Measurements from ENCODE around the gene SRRM5.
"Not testable (repeated sequence)": the region's sequence is repeated elsewhere in the genome, so short reads cannot be mapped to it uniquely, and the experiment has no call there.

SRRM5 gene

GRCh38 chr19:43642531-43642930 is 30.6 kb downstream of the SRRM5 start:
- Histone ChIP-seq H2BK120ac (ENCODE audit: low read depth, low read length) (no peak overlapping the region), H4K8ac (ENCODE audit: low read depth, low read length) (no peak overlapping the region), H3K4ac (ENCODE audit: low read depth, low read length) (no peak overlapping the region), H2BK15ac (replicated peaks; ENCODE audit: low read depth) (no peak overlapping the region), H2AK5ac (ENCODE audit: low read length) (no peak overlapping the region), H2BK5ac (ENCODE audit: low read length) (no peak overlapping the region), H3K9ac (ENCODE audit: low read length) (no peak overlapping the region), H3K27me3 (ENCODE audit: insufficient read depth, low read length, poor library complexity) (peaks cover 8% of the 10 kb centered on the region), H3K4me1 (ENCODE audit: control insufficient read depth, low read depth, low read length) (no peaks in the 10 kb centered on the region), H3K79me1 (ENCODE audit: low read length) (no peaks in the 10 kb centered on the region), H3K4me2 (ENCODE audit: low read length) (no peak overlapping the region), H3K18ac (ENCODE audit: low read length) (no peak overlapping the region), H3K36me3 (ENCODE audit: control insufficient read depth, insufficient read depth, low read length) (no peaks in the 10 kb centered on the region), H4K5ac (ENCODE audit: low read length) (no peak overlapping the region), H3K79me2 (ENCODE audit: control insufficient read depth, insufficient read depth, low read length) (no peaks in the 10 kb centered on the region), H3K27ac (ENCODE audit: low read depth, low read length) (no peak overlapping the region), H3K56ac (ENCODE audit: low read length) (no peak overlapping the region), H3K4me3 (ENCODE audit: low read length) (no peak overlapping the region), H3K23ac (ENCODE audit: low read length) (no peak overlapping the region)
- no CpG with 5 or more reads among the region's 4 CpGs for WGBS (ENCODE audit: extremely low coverage, insufficient coverage, low lambda C conversion rate)
- DNase-seq: no peak

- H3K56ac ChIP-seq (ENCODE audit: low read length): no peak overlapping the region
- no peak overlapping the region for H4K5ac ChIP-seq (ENCODE audit: low read length)
- no peak overlapping the region for H3K4me3 ChIP-seq (ENCODE audit: low read length)
- no peak overlapping the region for H3K18ac ChIP-seq (ENCODE audit: low read length)
- no peak overlapping the region for H2AK5ac ChIP-seq (ENCODE audit: low read length)
- H2BK5ac ChIP-seq (ENCODE audit: low read length): no peak overlapping the region
- DNase-seq: no peak
- H3K79me2 ChIP-seq (ENCODE audit: control insufficient read depth, insufficient read depth, low read length): no peaks in the 10 kb centered on the region
- H3K4me2 ChIP-seq (ENCODE audit: low read length): no peak overlapping the region
- H3K4me1 ChIP-seq (ENCODE audit: control insufficient read depth, low read depth, low read length): no peaks in the 10 kb centered on the region
- peaks cover 7% of the 10 kb centered on the region for H3K27me3 ChIP-seq (ENCODE audit: insufficient read depth, low read length, poor library complexity)
- no peak overlapping the region for H3K27ac ChIP-seq (ENCODE audit: low read depth, low read length)
- H3K36me3 ChIP-seq (ENCODE audit: control insufficient read depth, insufficient read depth, low read length): no peaks in the 10 kb centered on the region
- H3K4ac ChIP-seq (ENCODE audit: low read depth, low read length): no peak overlapping the region
- H4K8ac ChIP-seq (ENCODE audit: low read depth, low read length): no peak overlapping the region
- no peak overlapping the region for H3K23ac ChIP-seq (ENCODE audit: low read length)
- H3K9ac ChIP-seq (ENCODE audit: low read length): no peak overlapping the region
- no peak overlapping the region for H2BK15ac ChIP-seq (replicated peaks; ENCODE audit: low read depth)
- H3K79me1 ChIP-seq (ENCODE audit: low read length): no peaks in the 10 kb centered on the region
- no CpG with 5 or more reads among the region's 3 CpGs for WGBS (ENCODE audit: extremely low coverage, insufficient coverage, low lambda C conversion rate)
- no peak overlapping the region for H2BK120ac ChIP-seq (ENCODE audit: low read depth, low read length)
Observed at GRCh38 chr19:43643326-43643725, 31.4 kb downstream of the SRRM5 start.

DNA sequence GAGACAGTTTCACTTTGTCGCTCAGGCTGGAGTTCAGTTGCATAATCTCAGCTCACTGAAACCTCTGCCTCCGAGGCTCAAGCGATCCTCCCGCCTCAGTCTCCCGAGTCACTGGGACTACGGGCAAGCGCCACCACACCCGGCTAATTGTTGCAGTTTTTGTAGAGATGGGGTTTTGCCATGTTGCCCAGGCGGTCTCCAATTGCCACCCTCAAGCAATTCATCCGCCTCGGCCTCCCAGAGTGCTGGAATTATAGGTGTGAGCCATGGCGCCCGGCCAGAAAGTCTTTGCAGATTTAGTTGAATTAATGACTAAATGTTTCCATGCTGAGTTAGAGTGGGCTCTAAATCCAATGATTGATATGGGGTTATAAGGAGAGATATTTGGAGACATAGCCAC is 32.3 kb downstream of the SRRM5 start:
- no peak overlapping the region for H2BK120ac ChIP-seq (ENCODE audit: low read depth, low read length)

GRCh38 chr19:43648633-43649032 is 36.7 kb downstream of the SRRM5 start:
- WGBS (ENCODE audit: extremely low coverage, insufficient coverage, low lambda C conversion rate): no CpG with 5 or more reads among the region's 6 CpGs

More for the DNA sequence above, 32.3 kb downstream of the SRRM5 start:
- Histone ChIP-seq H3K79me2 (ENCODE audit: control insufficient read depth, insufficient read depth, low read length) (no peaks in the 10 kb centered on the region), H3K4ac (ENCODE audit: low read depth, low read length) (no peak overlapping the region), H3K23ac (ENCODE audit: low read length) (no peak overlapping the region), H3K4me2 (ENCODE audit: low read length) (no peak overlapping the region), H4K8ac (ENCODE audit: low read depth, low read length) (no peak overlapping the region), H3K9ac (ENCODE audit: low read length) (no peak overlapping the region), H3K27ac (ENCODE audit: low read depth, low read length) (no peak overlapping the region), H2AK5ac (ENCODE audit: low read length) (no peak overlapping the region), H2BK15ac (replicated peaks; ENCODE audit: low read depth) (no peak overlapping the region), H3K18ac (ENCODE audit: low read length) (no peak overlapping the region), H3K56ac (ENCODE audit: low read length) (no peak overlapping the region), H3K27me3 (ENCODE audit: insufficient read depth, low read length, poor library complexity) (no peaks in the 10 kb centered on the region), H3K4me3 (ENCODE audit: low read length) (no peak overlapping the region), H2BK5ac (ENCODE audit: low read length) (no peak overlapping the region), H4K5ac (ENCODE audit: low read length) (no peak overlapping the region), H3K36me3 (ENCODE audit: control insufficient read depth, insufficient read depth, low read length) (peaks cover 2% of the 10 kb centered on the region), H3K79me1 (ENCODE audit: low read length) (no peaks in the 10 kb centered on the region), H3K4me1 (ENCODE audit: control insufficient read depth, low read depth, low read length) (no peaks in the 10 kb centered on the region)
- WGBS (ENCODE audit: extremely low coverage, insufficient coverage, low lambda C conversion rate): no CpG with 5 or more reads among the region's 13 CpGs
- no peak for DNase-seq

GRCh38 chr19:43649514-43649913 is 37.6 kb downstream of the SRRM5 start:
- no peak overlapping the region for H3K56ac ChIP-seq (ENCODE audit: low read length)
- peaks cover 2% of the 10 kb centered on the region for H3K36me3 ChIP-seq (ENCODE audit: control insufficient read depth, insufficient read depth, low read length)
- H3K79me2 ChIP-seq (ENCODE audit: control insufficient read depth, insufficient read depth, low read length): no peaks in the 10 kb centered on the region
- H3K4me3 ChIP-seq (ENCODE audit: low read length): no peak overlapping the region
- H3K9ac ChIP-seq (ENCODE audit: low read length): no peak overlapping the region
- H3K18ac ChIP-seq (ENCODE audit: low read length): no peak overlapping the region
- no CpG with 5 or more reads among the region's 2 CpGs for WGBS (ENCODE audit: extremely low coverage, insufficient coverage, low lambda C conversion rate)
- DNase-seq: no peak
- no peak overlapping the region for H3K4ac ChIP-seq (ENCODE audit: low read depth, low read length)
- no peak overlapping the region for H3K4me2 ChIP-seq (ENCODE audit: low read length)
- H3K23ac ChIP-seq (ENCODE audit: low read length): no peak overlapping the region
- no peaks in the 10 kb centered on the region for H3K4me1 ChIP-seq (ENCODE audit: control insufficient read depth, low read depth, low read length)
- H3K27me3 ChIP-seq (ENCODE audit: insufficient read depth, low read length, poor library complexity): no peaks in the 10 kb centered on the region
- no peak overlapping the region for H4K8ac ChIP-seq (ENCODE audit: low read depth, low read length)
- H3K27ac ChIP-seq (ENCODE audit: low read depth, low read length): no peak overlapping the region
- no peak overlapping the region for H4K5ac ChIP-seq (ENCODE audit: low read length)
- H2AK5ac ChIP-seq (ENCODE audit: low read length): no peak overlapping the region
- H2BK120ac ChIP-seq (ENCODE audit: low read depth, low read length): no peak overlapping the region
- H2BK5ac ChIP-seq (ENCODE audit: low read length): no peak overlapping the region
- no peaks in the 10 kb centered on the region for H3K79me1 ChIP-seq (ENCODE audit: low read length)
- no peak overlapping the region for H2BK15ac ChIP-seq (replicated peaks; ENCODE audit: low read depth)

More at GRCh38 chr19:43648633-43649032, 36.7 kb downstream of the SRRM5 start:
- no peak overlapping the region for H4K8ac ChIP-seq (ENCODE audit: low read depth, low read length)
- no peaks in the 10 kb centered on the region for H3K27me3 ChIP-seq (ENCODE audit: insufficient read depth, low read length, poor library complexity)
- no peak overlapping the region for H4K5ac ChIP-seq (ENCODE audit: low read length)
- H2AK5ac ChIP-seq (ENCODE audit: low read length): no peak overlapping the region
- H3K79me2 ChIP-seq (ENCODE audit: control insufficient read depth, insufficient read depth, low read length): no peaks in the 10 kb centered on the region
- no peak overlapping the region for H3K18ac ChIP-seq (ENCODE audit: low read length)
- no peak overlapping the region for H3K4me3 ChIP-seq (ENCODE audit: low read length)
- no peak for DNase-seq
- no peak overlapping the region for H2BK5ac ChIP-seq (ENCODE audit: low read length)
- H3K79me1 ChIP-seq (ENCODE audit: low read length): no peaks in the 10 kb centered on the region
- peaks cover 2% of the 10 kb centered on the region for H3K36me3 ChIP-seq (ENCODE audit: control insufficient read depth, insufficient read depth, low read length)
- no peak overlapping the region for H3K4ac ChIP-seq (ENCODE audit: low read depth, low read length)
- no peak overlapping the region for H3K27ac ChIP-seq (ENCODE audit: low read depth, low read length)
- no peak overlapping the region for H2BK120ac ChIP-seq (ENCODE audit: low read depth, low read length)
- no peaks in the 10 kb centered on the region for H3K4me1 ChIP-seq (ENCODE audit: control insufficient read depth, low read depth, low read length)
- no peak overlapping the region for H3K9ac ChIP-seq (ENCODE audit: low read length)
- H2BK15ac ChIP-seq (replicated peaks; ENCODE audit: low read depth): no peak overlapping the region
- no peak overlapping the region for H3K23ac ChIP-seq (ENCODE audit: low read length)
- no peak overlapping the region for H3K56ac ChIP-seq (ENCODE audit: low read length)
- H3K4me2 ChIP-seq (ENCODE audit: low read length): no peak overlapping the region

DNA sequence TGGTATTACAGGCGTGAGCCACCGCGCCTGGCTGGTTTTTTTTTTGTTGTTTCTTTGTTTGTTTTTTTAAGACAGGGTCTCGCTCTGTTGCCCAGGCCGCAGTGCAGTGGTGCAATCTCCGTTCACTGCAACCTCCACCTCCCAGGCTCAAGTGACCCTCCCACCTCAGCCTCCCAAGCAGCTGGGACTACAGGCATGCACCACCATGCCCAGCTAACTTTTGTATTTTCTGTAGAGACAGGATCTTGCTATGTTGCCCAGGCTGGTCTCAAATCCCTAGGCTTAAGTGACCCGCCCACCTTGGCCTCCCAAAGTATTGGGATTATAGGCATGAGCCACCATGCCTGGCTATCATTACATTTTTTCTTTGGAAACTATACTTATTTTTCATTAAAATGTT is 38.4 kb downstream of the SRRM5 start:
- not testable (repeated sequence) for H2AK5ac ChIP-seq (ENCODE audit: low read length); H3K36me3 ChIP-seq (ENCODE audit: control insufficient read depth, insufficient read depth, low read length); H3K4me3 ChIP-seq (ENCODE audit: low read length); H2BK120ac ChIP-seq (ENCODE audit: low read depth, low read length); H3K79me2 ChIP-seq (ENCODE audit: control insufficient read depth, insufficient read depth, low read length); H3K27ac ChIP-seq (ENCODE audit: low read depth, low read length); H3K4me1 ChIP-seq (ENCODE audit: control insufficient read depth, low read depth, low read length); H3K23ac ChIP-seq (ENCODE audit: low read length); H3K4me2 ChIP-seq (ENCODE audit: low read length); DNase-seq; H2BK5ac ChIP-seq (ENCODE audit: low read length); H4K8ac ChIP-seq (ENCODE audit: low read depth, low read length); H3K56ac ChIP-seq (ENCODE audit: low read length); H2BK15ac ChIP-seq (replicated peaks; ENCODE audit: low read depth); H3K79me1 ChIP-seq (ENCODE audit: low read length); H3K4ac ChIP-seq (ENCODE audit: low read depth, low read length); H3K9ac ChIP-seq (ENCODE audit: low read length); H3K27me3 ChIP-seq (ENCODE audit: insufficient read depth, low read length, poor library complexity); H3K18ac ChIP-seq (ENCODE audit: low read length); H4K5ac ChIP-seq (ENCODE audit: low read length)
- no CpG with 5 or more reads among the region's 7 CpGs for WGBS (ENCODE audit: extremely low coverage, insufficient coverage, low lambda C conversion rate)

Data from mesendoderm (in vitro differentiated cells).